H9 (cell line): ENCODE data around the gene MEMO1. TPM values are rescaled to one million over a fixed set of nuclear protein-coding genes. Genes with fewer than 3 reads are reported as not detected.
"Not testable (repeated sequence)": the region's sequence is repeated elsewhere in the genome, so short reads cannot be mapped to it uniquely, and the experiment has no call there.

Experiments used
- DNase-seq: peaks from one replicate; pipeline ENCODE4 v3.0.0-alpha.2; 2017
- H2AFZ ChIP-seq: one replicate; pipeline ENCODE4 v1.6.1; 2013; ENCODE audit warnings: mild to moderate bottlenecking, low read length, control low read depth, moderate library complexity
- H2AK5ac ChIP-seq: 2 replicates; pipeline ENCODE4 v1.6.1; 2013; ENCODE audit warnings: low read length, control low read depth, mixed read lengths; ENCODE audit not compliant: insufficient read length
- H2BK120ac ChIP-seq: one replicate; pipeline ENCODE4 v1.6.1; 2013; ENCODE audit warnings: low read depth, mild to moderate bottlenecking, low read length, control low read depth, inconsistent platforms; ENCODE audit not compliant: poor library complexity, severe bottlenecking
- H2BK12ac ChIP-seq: 2 replicates; pipeline ENCODE4 v1.6.1; 2013; ENCODE audit warnings: low read length, control low read depth, mixed read lengths, low read depth; ENCODE audit not compliant: insufficient read length
- H2BK15ac ChIP-seq: 2 replicates; pipeline ENCODE4 v1.6.1; 2013; ENCODE audit warnings: low read depth, low read length, control low read depth
- H2BK20ac ChIP-seq: one replicate; pipeline ENCODE4 v1.6.1; 2013; ENCODE audit warnings: low read depth, mild to moderate bottlenecking, low read length, control low read depth, inconsistent platforms; ENCODE audit not compliant: poor library complexity, severe bottlenecking
- H2BK5ac ChIP-seq: 2 replicates; pipeline ENCODE4 v1.6.1; 2013; ENCODE audit warnings: low read length, control low read depth, mixed read lengths; ENCODE audit not compliant: insufficient read length
- H3K14ac ChIP-seq: 2 replicates; pipeline ENCODE4 v1.6.1; 2013; ENCODE audit warnings: low read length, control low read depth; ENCODE audit not compliant: insufficient read depth
- H3K18ac ChIP-seq: 2 replicates; pipeline ENCODE4 v1.6.1; 2013; ENCODE audit warnings: low read depth, mild to moderate bottlenecking, mixed read lengths, low read length, control low read depth; ENCODE audit not compliant: insufficient read length
- H3K23ac ChIP-seq: 2 replicates; pipeline ENCODE4 v1.6.1; 2013; ENCODE audit warnings: low read length, control low read depth, mixed read lengths, low read depth; ENCODE audit not compliant: insufficient read length
- H3K23me2 ChIP-seq: 2 replicates; pipeline ENCODE4 v1.6.1; 2013; ENCODE audit warnings: low read depth, mild to moderate bottlenecking, mixed read lengths, low read length, control low read depth; ENCODE audit not compliant: insufficient read length, poor library complexity, severe bottlenecking
- H3K27ac ChIP-seq: 2 replicates; pipeline ENCODE4 v1.5.1; 2013; ENCODE audit warnings: low read length, control low read depth, mixed read lengths, low read depth; ENCODE audit not compliant: insufficient read length
- H3K27me3 ChIP-seq: 2 replicates; pipeline ENCODE4 v1.6.1; 2013; ENCODE audit warnings: low read length, control low read depth, inconsistent platforms; ENCODE audit not compliant: insufficient read depth
- H3K4ac ChIP-seq: 2 replicates; pipeline ENCODE4 v1.6.1; 2013; ENCODE audit warnings: low read depth, mild to moderate bottlenecking, control low read depth, inconsistent platforms, low read length, moderate library complexity
- H3K4me1 ChIP-seq: 2 replicates; pipeline ENCODE4 v1.6.1; 2013; ENCODE audit warnings: low read length, control low read depth, inconsistent platforms; ENCODE audit not compliant: insufficient read depth
- H3K4me2 ChIP-seq: 2 replicates; pipeline ENCODE4 v1.6.1; 2013; ENCODE audit warnings: low read length, control low read depth, mixed read lengths; ENCODE audit not compliant: insufficient read length, insufficient read depth
- H3K56ac ChIP-seq: 2 replicates; pipeline ENCODE4 v1.6.1; 2013; ENCODE audit warnings: low read depth, mild to moderate bottlenecking, mixed read lengths, low read length, control low read depth; ENCODE audit not compliant: insufficient read length
- H3K79me1 ChIP-seq: 2 replicates; pipeline ENCODE4 v1.6.1; 2013; ENCODE audit warnings: low read depth, mild to moderate bottlenecking, moderate library complexity, low read length, control low read depth, inconsistent platforms; ENCODE audit not compliant: insufficient read depth, poor library complexity, severe bottlenecking
- H3K79me2 ChIP-seq: 2 replicates; pipeline ENCODE4 v1.6.1; 2013; ENCODE audit warnings: low read length, control low read depth, inconsistent platforms; ENCODE audit not compliant: insufficient read depth
- H3K9ac ChIP-seq: 2 replicates; pipeline ENCODE4 v1.6.1; 2013; ENCODE audit warnings: low read length, control low read depth, mixed read lengths; ENCODE audit not compliant: insufficient read length; ENCODE audit errors: extremely low read depth
- H3K9me3 ChIP-seq: one replicate; pipeline ENCODE4 v1.6.1; 2013; ENCODE audit warnings: low read depth, low read length, inconsistent platforms; ENCODE audit not compliant: control insufficient read depth
- H3T11ph ChIP-seq: one replicate; pipeline ENCODE4 v1.6.1; 2013; ENCODE audit warnings: mild to moderate bottlenecking, low read length, control low read depth, inconsistent platforms
- H4K20me1 ChIP-seq: one replicate; pipeline ENCODE4 v1.6.1; 2013; ENCODE audit not compliant: control insufficient read depth, insufficient read length, insufficient read depth
- H4K5ac ChIP-seq: 2 replicates; pipeline ENCODE4 v1.6.1; 2013; ENCODE audit warnings: low read depth, mild to moderate bottlenecking, mixed read lengths, low read length, control low read depth; ENCODE audit not compliant: insufficient read length
- H4K8ac ChIP-seq: replicated peaks from 2 replicates; pipeline ENCODE4 v1.6.1; 2013; ENCODE audit warnings: low read length, control low read depth, mixed read lengths, low read depth; ENCODE audit not compliant: insufficient read length
- H4K91ac ChIP-seq: 2 replicates; pipeline ENCODE4 v1.6.1; 2013; ENCODE audit warnings: low read depth, mild to moderate bottlenecking, moderate library complexity, mixed read lengths, low read length, control low read depth; ENCODE audit not compliant: insufficient read length
- H3K27ac Mint-ChIP-seq, 3 experiments: 2 replicates in 2 of 3; 3 replicates in 1 of 3; pipeline ENCODE4 v1.8.0; 2020 to 2021; ENCODE audit warnings: mixed read lengths in 3 of 3, mild to moderate bottlenecking in 1 of 3, moderate library complexity in 1 of 3
- H3K27me3 Mint-ChIP-seq: 2 replicates; pipeline ENCODE4 v1.8.0; 2021; ENCODE audit warnings: low read depth, mild to moderate bottlenecking, moderate library complexity, mixed read lengths
- H3K36me3 Mint-ChIP-seq, 3 experiments: 2 replicates in 2 of 3; 3 replicates in 1 of 3; pipeline ENCODE4 v1.8.0; 2020 to 2021; ENCODE audit warnings: low read depth in 3 of 3, mixed read lengths in 3 of 3; ENCODE audit not compliant: insufficient read depth in 1 of 3
- H3K4me1 Mint-ChIP-seq, 2 experiments: 2 replicates each; pipeline ENCODE4 v1.8.0; 2020; ENCODE audit warnings: mixed read lengths in 2 of 2
- H3K4me3 Mint-ChIP-seq, 2 experiments: 2 replicates in 1 of 2; 3 replicates in 1 of 2; pipeline ENCODE4 v1.8.0; 2020 to 2021; ENCODE audit warnings: mild to moderate bottlenecking in 2 of 2, mixed read lengths in 2 of 2, moderate library complexity in 1 of 2
- H3K9me3 Mint-ChIP-seq, 2 experiments: 2 replicates in 1 of 2; 3 replicates in 1 of 2; pipeline ENCODE4 v1.8.0; 2020; ENCODE audit warnings: mild to moderate bottlenecking in 2 of 2, mixed read lengths in 2 of 2, moderate library complexity in 1 of 2
- WGBS: extraction: QIAGEN DNeasy Blood & Tissue Kit; methylation state at CpG from one replicate; pipeline ENCODE4 v1.1.7; 2013; ENCODE audit warnings: missing lambda C conversion rate, low lambda C conversion rate, mixed read lengths; ENCODE audit not compliant: insufficient read length; ENCODE audit errors: extremely low coverage; 5-methylcytosine and 5-hydroxymethylcytosine counted together
- total RNA-seq: library from RNA; stranded (reverse); gene quantifications from 2 replicates; pipeline ENCODE4 v1.2.1, GENCODE V29; 2021
- TF ChIP-seq, protein P1 (sequence below): fragments of 200-600 bp; sonication (generic); conservative IDR thresholded peaks from 3 replicates; pipeline ENCODE4 v1.8.0; 2021; ENCODE audit warnings: antibody characterized with exemption, mild to moderate bottlenecking

MEMO1 gene
- total RNA-seq, 1 experiment from 2014 or later, result 49.4 TPM

- Histone ChIP-seq H4K8ac (no peak overlapping the region), H3K4ac (no peak overlapping the region), H3K27ac (no peak overlapping the region), H3K79me2 (no peaks in the 10 kb centered on the region), H4K5ac (no peak overlapping the region), H2BK20ac (no peak overlapping the region), H2BK5ac (no peak overlapping the region), H3K18ac (no peak overlapping the region), H3K79me1 (no peaks in the 10 kb centered on the region), H2BK12ac (no peak overlapping the region), H2BK120ac (no peak overlapping the region), H2AFZ (no peak overlapping the region), H4K91ac (no peak overlapping the region), H4K20me1 (no peaks in the 10 kb centered on the region), H3T11ph (no peak overlapping the region), H3K4me2 (no peak overlapping the region), H2BK15ac (no peak overlapping the region), H2AK5ac (no peak overlapping the region), H3K9ac (no peak overlapping the region), H3K14ac (no peak overlapping the region), H3K9me3 (no peaks in the 10 kb centered on the region), H3K27me3 (no peaks in the 10 kb centered on the region), H3K23me2 (no peaks in the 10 kb centered on the region), H3K23ac (no peak overlapping the region), H3K4me1 (no peaks in the 10 kb centered on the region), H3K56ac (no peak overlapping the region)
- H3K36me3 Mint-ChIP-seq, result no peaks in the 10 kb centered on the region
- H3K9me3 Mint-ChIP-seq, result no peaks in the 10 kb centered on the region
- no peak overlapping the region for H3K4me3 Mint-ChIP-seq
- H3K4me1 Mint-ChIP-seq, result no peaks in the 10 kb centered on the region
- H3K27me3 Mint-ChIP-seq, result no peaks in the 10 kb centered on the region
- TF ChIP-seq, protein P1, sequence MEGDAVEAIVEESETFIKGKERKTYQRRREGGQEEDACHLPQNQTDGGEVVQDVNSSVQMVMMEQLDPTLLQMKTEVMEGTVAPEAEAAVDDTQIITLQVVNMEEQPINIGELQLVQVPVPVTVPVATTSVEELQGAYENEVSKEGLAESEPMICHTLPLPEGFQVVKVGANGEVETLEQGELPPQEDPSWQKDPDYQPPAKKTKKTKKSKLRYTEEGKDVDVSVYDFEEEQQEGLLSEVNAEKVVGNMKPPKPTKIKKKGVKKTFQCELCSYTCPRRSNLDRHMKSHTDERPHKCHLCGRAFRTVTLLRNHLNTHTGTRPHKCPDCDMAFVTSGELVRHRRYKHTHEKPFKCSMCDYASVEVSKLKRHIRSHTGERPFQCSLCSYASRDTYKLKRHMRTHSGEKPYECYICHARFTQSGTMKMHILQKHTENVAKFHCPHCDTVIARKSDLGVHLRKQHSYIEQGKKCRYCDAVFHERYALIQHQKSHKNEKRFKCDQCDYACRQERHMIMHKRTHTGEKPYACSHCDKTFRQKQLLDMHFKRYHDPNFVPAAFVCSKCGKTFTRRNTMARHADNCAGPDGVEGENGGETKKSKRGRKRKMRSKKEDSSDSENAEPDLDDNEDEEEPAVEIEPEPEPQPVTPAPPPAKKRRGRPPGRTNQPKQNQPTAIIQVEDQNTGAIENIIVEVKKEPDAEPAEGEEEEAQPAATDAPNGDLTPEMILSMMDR, result no peak
- peak overlapping the region in 1 of 3 experiments; percentile 30; a peak in 1 of 7 replicates for H3K27ac Mint-ChIP-seq
- DNase-seq, result no peak
- WGBS, result no CpG with 5 or more reads among the region's 3 CpGs
These were observed 146.9 kb downstream of the MEMO1 start for GRCh38 chr2:31863867-31864266.

- not testable (repeated sequence) for H2AFZ ChIP-seq, H4K91ac ChIP-seq, DNase-seq, H3K23me2 ChIP-seq, H4K5ac ChIP-seq, H3K14ac ChIP-seq, H3K9me3 Mint-ChIP-seq, H3K18ac ChIP-seq, H3K79me2 ChIP-seq, H3K9me3 ChIP-seq, H2BK15ac ChIP-seq, H3K9ac ChIP-seq, H2BK120ac ChIP-seq, H3K4me2 ChIP-seq, H3K27me3 Mint-ChIP-seq, H3K4me3 Mint-ChIP-seq, H3K27ac Mint-ChIP-seq, H3K27ac ChIP-seq, H4K8ac ChIP-seq, H3K56ac ChIP-seq, H3K23ac ChIP-seq, H2BK20ac ChIP-seq, H2AK5ac ChIP-seq, H3K4ac ChIP-seq, H3K4me1 Mint-ChIP-seq, H4K20me1 ChIP-seq, H3K4me1 ChIP-seq, H2BK12ac ChIP-seq, H3K27me3 ChIP-seq, H3K79me1 ChIP-seq, H2BK5ac ChIP-seq, H3T11ph ChIP-seq, H3K36me3 Mint-ChIP-seq
- WGBS, result no CpG with 5 or more reads among the region's 9 CpGs
These were observed 147.7 kb downstream of the MEMO1 start for GRCh38 chr2:31863015-31863656.
